ENCODE data around the gene UBE4A. TPM values are rescaled to one million over a fixed set of nuclear protein-coding genes. Genes with fewer than 3 reads are reported as not detected.

UBE4A gene, protein sequence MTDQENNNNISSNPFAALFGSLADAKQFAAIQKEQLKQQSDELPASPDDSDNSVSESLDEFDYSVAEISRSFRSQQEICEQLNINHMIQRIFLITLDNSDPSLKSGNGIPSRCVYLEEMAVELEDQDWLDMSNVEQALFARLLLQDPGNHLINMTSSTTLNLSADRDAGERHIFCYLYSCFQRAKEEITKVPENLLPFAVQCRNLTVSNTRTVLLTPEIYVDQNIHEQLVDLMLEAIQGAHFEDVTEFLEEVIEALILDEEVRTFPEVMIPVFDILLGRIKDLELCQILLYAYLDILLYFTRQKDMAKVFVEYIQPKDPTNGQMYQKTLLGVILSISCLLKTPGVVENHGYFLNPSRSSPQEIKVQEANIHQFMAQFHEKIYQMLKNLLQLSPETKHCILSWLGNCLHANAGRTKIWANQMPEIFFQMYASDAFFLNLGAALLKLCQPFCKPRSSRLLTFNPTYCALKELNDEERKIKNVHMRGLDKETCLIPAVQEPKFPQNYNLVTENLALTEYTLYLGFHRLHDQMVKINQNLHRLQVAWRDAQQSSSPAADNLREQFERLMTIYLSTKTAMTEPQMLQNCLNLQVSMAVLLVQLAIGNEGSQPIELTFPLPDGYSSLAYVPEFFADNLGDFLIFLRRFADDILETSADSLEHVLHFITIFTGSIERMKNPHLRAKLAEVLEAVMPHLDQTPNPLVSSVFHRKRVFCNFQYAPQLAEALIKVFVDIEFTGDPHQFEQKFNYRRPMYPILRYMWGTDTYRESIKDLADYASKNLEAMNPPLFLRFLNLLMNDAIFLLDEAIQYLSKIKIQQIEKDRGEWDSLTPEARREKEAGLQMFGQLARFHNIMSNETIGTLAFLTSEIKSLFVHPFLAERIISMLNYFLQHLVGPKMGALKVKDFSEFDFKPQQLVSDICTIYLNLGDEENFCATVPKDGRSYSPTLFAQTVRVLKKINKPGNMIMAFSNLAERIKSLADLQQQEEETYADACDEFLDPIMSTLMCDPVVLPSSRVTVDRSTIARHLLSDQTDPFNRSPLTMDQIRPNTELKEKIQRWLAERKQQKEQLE
- polyA plus RNA-seq (2013, experiment 1 of 2), result 21.1 TPM
- 20.0 TPM for polyA plus RNA-seq (2013, experiment 2 of 2)

DNA sequence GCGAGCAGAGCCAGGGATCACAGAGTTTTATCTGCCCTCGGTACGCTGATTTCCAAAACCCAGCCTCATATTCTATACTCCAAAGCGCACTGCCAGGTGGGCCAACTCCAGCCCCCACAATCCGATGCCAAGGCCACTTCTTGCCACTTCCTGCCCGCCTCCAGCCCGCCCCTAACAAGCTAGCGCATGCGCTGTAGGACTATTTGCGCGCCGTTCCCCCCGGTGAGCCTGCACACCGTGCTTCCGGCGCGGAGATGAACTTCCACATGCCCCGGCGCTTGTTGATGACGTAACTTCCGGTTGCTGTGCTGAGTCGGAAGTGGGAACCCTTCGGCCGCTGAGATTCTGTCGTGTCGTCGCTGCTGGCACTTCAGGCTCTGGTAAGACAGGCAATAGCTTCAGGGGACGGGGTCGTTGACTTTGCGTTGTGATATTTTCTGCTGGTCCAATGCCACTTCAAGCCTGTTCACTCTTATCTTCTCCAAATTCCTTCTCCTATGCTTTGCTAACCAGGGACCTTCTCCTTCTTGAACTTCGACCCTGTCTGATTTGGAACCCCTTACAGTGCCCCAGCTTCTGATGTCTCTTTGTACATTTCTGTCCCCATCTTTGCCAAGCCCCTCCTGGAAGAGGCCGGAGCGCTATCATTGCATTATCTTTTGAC lies at the start of gene UBE4A:
Gene UBE4A (plus strand): TSS at position 306 of the 664 bp plus-strand sequence. CDS start 5,481 bp downstream, outside the sequence.
- Histone ChIP-seq H3K9ac (ENCODE audit: low read depth, low read length) (peak within 1 kb of the TSS; percentile 77), H3K4me1 (ENCODE audit: insufficient read depth, low read length) (peaks cover 7% of the 10 kb centered on the region; the same call in 1 of the 2 replicates), H3K27me3 (ENCODE audit: insufficient read depth, low read length) (peaks cover 19% of the 10 kb centered on the region; the same call in 1 of the 2 replicates), H3K36me3 (ENCODE audit: insufficient read depth, low read length) (no peaks in the 10 kb centered on the region), H3K9me3 (ENCODE audit: insufficient read depth, low read depth, low read length) (0 out of 2 replicates have a peak, but pooled peaks cover 4% of the 10 kb centered on the region), H3K27ac (ENCODE audit: low read depth, low read length) (0 out of 2 replicates have a peak within 1 kb of the TSS, but pooled peaks have one; percentile 26), H3K4me3 (ENCODE audit: low read length) (peak within 1 kb of the TSS; percentile 94)
- 10% methylated on average over 33 of the region's 33 CpGs for WGBS

- WGBS, result 97% methylated on average over 3 of the region's 3 CpGs
- Histone ChIP-seq H3K36me3 (ENCODE audit: insufficient read depth, low read length) (no peaks in the 10 kb centered on the region), H3K9me3 (ENCODE audit: insufficient read depth, low read depth, low read length) (no peaks in the 10 kb centered on the region), H3K9ac (ENCODE audit: low read depth, low read length) (no peak overlapping the region), H3K27ac (ENCODE audit: low read depth, low read length) (no peak overlapping the region), H3K4me1 (ENCODE audit: insufficient read depth, low read length) (0 out of 2 replicates have a peak, but pooled peaks cover 3% of the 10 kb centered on the region), H3K4me3 (ENCODE audit: low read length) (no peak overlapping the region), H3K27me3 (ENCODE audit: insufficient read depth, low read length) (peaks cover 6% of the 10 kb centered on the region; the same call in 1 of the 2 replicates)
Measured at GRCh38 chr11:118310271-118310670, 49.1 kb upstream of the UBE4A start.

DNA sequence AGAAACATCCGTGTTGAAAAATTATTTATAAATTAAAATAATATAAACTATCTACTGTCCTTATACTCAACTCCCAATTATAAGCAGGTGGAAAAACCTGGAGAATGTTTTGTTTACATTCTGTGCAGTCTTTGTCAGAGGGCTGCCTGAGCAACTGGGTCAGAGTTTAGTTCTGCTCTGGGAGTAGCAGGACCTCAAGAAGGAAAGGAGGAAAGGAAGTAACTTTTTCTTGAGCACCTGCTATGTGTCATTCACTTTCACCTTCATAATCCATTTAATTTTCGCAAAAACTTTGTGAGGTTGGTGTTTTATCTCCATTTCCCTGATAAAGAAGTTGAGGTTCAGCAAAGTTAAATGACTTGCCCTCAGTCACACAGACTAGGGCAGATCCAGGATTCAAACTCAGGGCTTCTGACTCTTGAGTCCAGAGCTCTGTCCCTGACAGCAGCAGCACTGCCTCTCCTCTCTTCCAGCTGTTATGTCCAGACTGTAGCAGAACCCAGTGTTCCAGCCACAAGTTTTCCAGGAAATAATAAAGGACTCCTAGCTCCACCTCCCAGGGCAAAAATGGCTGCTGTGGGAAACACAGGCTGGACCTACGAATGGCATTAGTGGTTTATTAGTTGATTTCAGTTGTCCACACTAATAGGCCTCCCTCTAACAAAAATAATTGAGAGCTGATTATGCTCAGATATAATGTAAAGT lies 48.5 kb upstream of the UBE4A start:
- H3K27me3 ChIP-seq (ENCODE audit: insufficient read depth, low read length), result peaks cover 6% of the 10 kb centered on the region; the same call in 1 of the 2 replicates

GRCh38 chr11:118311518-118311917 lies 47.9 kb upstream of the UBE4A start:
- WGBS, result 78% methylated on average over 3 of the region's 4 CpGs

More for the DNA sequence above, 48.5 kb upstream of the UBE4A start:
- no peak overlapping the region for H3K4me3 ChIP-seq (ENCODE audit: low read length)
- H3K36me3 ChIP-seq (ENCODE audit: insufficient read depth, low read length), result no peaks in the 10 kb centered on the region
- no peak overlapping the region for H3K27ac ChIP-seq (ENCODE audit: low read depth, low read length)
- whole genome bisulfite sequencing, result no CpG with 5 or more reads among the region's 3 CpGs
- H3K4me1 ChIP-seq (ENCODE audit: insufficient read depth, low read length), result peaks cover 7% of the 10 kb centered on the region; the same call in 1 of the 2 replicates
- H3K9me3 ChIP-seq (ENCODE audit: insufficient read depth, low read depth, low read length), result no peaks in the 10 kb centered on the region
- no peak overlapping the region for H3K9ac ChIP-seq (ENCODE audit: low read depth, low read length)

GRCh38 chr11:118312328-118312727 lies 47.1 kb upstream of the UBE4A start:
- Histone ChIP-seq H3K4me3 (ENCODE audit: low read length) (no peak overlapping the region), H3K4me1 (ENCODE audit: insufficient read depth, low read length) (peaks cover 15% of the 10 kb centered on the region), H3K9me3 (ENCODE audit: insufficient read depth, low read depth, low read length) (no peaks in the 10 kb centered on the region), H3K27ac (ENCODE audit: low read depth, low read length) (no peak overlapping the region), H3K36me3 (ENCODE audit: insufficient read depth, low read length) (no peaks in the 10 kb centered on the region), H3K27me3 (ENCODE audit: insufficient read depth, low read length) (peaks cover 11% of the 10 kb centered on the region; the same call in 1 of the 2 replicates), H3K9ac (ENCODE audit: low read depth, low read length) (no peak overlapping the region)
- WGBS, result 95% methylated on average over 2 of the region's 2 CpGs

More at GRCh38 chr11:118311518-118311917, 47.9 kb upstream of the UBE4A start:
- Histone ChIP-seq H3K27ac (ENCODE audit: low read depth, low read length) (no peak overlapping the region), H3K4me1 (ENCODE audit: insufficient read depth, low read length) (peaks cover 13% of the 10 kb centered on the region), H3K27me3 (ENCODE audit: insufficient read depth, low read length) (peaks cover 6% of the 10 kb centered on the region; the same call in 1 of the 2 replicates), H3K9ac (ENCODE audit: low read depth, low read length) (no peak overlapping the region), H3K36me3 (ENCODE audit: insufficient read depth, low read length) (no peaks in the 10 kb centered on the region), H3K9me3 (ENCODE audit: insufficient read depth, low read depth, low read length) (no peaks in the 10 kb centered on the region), H3K4me3 (ENCODE audit: low read length) (no peak overlapping the region)

- Histone ChIP-seq H3K36me3 (ENCODE audit: insufficient read depth, low read length) (no peaks in the 10 kb centered on the region), H3K27me3 (ENCODE audit: insufficient read depth, low read length) (peaks cover 11% of the 10 kb centered on the region; the same call in 1 of the 2 replicates), H3K9ac (ENCODE audit: low read depth, low read length) (no peak overlapping the region), H3K4me3 (ENCODE audit: low read length) (no peak overlapping the region), H3K4me1 (ENCODE audit: insufficient read depth, low read length) (peaks cover 15% of the 10 kb centered on the region), H3K9me3 (ENCODE audit: insufficient read depth, low read depth, low read length) (no peaks in the 10 kb centered on the region), H3K27ac (ENCODE audit: low read depth, low read length) (no peak overlapping the region)
- 88% methylated on average over 2 of the region's 4 CpGs for WGBS
Measured at GRCh38 chr11:118313242-118313641, 46.2 kb upstream of the UBE4A start.

DNA sequence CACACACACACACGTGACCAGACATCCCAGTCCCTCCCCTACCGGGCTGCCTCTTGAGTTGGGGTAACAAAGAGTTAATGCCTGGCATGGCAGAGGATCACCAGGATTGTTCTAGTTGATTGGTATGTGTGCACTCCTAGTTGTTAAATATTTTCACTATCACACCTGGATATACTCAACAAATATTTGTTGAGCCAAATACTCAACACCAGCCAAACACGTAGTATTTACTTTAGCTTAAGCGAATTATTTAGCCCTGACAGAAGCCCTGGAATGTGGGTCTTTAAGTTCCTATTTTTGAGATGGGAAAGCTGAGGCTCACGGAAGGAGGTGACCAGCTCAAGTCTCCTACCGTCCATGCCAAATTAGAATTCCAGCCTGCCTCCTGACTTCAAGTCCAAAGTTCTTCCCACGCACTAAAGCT lies 44.4 kb upstream of the UBE4A start:
- H3K27ac ChIP-seq (ENCODE audit: low read depth, low read length), result no peak overlapping the region; the same call in 1 of the 2 replicates
- 57% methylated on average over 6 of the region's 7 CpGs for WGBS
- no peaks in the 10 kb centered on the region for H3K9me3 ChIP-seq (ENCODE audit: insufficient read depth, low read depth, low read length)
- peak overlapping the region; percentile 47 for H3K4me3 ChIP-seq (ENCODE audit: low read length)
- H3K36me3 ChIP-seq (ENCODE audit: insufficient read depth, low read length), result no peaks in the 10 kb centered on the region
- peaks cover 15% of the 10 kb centered on the region for H3K4me1 ChIP-seq (ENCODE audit: insufficient read depth, low read length)
- H3K9ac ChIP-seq (ENCODE audit: low read depth, low read length), result no peak overlapping the region
- H3K27me3 ChIP-seq (ENCODE audit: insufficient read depth, low read length), result peaks cover 11% of the 10 kb centered on the region; the same call in 1 of the 2 replicates

DNA sequence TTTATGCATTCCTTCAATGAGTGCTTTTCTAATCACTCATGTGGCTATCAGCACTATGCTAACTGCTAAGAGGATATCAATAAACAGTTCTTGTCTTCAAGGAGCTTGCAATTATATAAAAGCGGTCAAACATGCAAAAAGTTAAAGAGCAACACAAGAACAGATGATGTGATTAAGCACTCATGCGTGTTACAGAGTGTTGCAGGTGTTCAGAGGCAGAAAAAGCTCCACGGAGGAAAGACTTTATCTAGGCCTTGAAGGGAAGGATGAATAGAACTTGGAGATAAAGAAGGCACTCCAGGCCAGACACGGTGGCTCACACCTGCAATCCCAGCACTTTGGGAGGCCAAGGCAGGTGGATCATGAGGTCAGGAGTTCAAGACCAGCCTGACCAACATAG lies 41.3 kb upstream of the UBE4A start:
- Histone ChIP-seq H3K27ac (ENCODE audit: low read depth, low read length) (no peak overlapping the region), H3K9ac (ENCODE audit: low read depth, low read length) (no peak overlapping the region), H3K27me3 (ENCODE audit: insufficient read depth, low read length) (peaks cover 11% of the 10 kb centered on the region; the same call in 1 of the 2 replicates), H3K36me3 (ENCODE audit: insufficient read depth, low read length) (no peaks in the 10 kb centered on the region), H3K4me1 (ENCODE audit: insufficient read depth, low read length) (peaks cover 21% of the 10 kb centered on the region), H3K4me3 (ENCODE audit: low read length) (no peak overlapping the region), H3K9me3 (ENCODE audit: insufficient read depth, low read depth, low read length) (no peaks in the 10 kb centered on the region)
- WGBS, result 94% methylated on average over 4 of the region's 4 CpGs

DNA sequence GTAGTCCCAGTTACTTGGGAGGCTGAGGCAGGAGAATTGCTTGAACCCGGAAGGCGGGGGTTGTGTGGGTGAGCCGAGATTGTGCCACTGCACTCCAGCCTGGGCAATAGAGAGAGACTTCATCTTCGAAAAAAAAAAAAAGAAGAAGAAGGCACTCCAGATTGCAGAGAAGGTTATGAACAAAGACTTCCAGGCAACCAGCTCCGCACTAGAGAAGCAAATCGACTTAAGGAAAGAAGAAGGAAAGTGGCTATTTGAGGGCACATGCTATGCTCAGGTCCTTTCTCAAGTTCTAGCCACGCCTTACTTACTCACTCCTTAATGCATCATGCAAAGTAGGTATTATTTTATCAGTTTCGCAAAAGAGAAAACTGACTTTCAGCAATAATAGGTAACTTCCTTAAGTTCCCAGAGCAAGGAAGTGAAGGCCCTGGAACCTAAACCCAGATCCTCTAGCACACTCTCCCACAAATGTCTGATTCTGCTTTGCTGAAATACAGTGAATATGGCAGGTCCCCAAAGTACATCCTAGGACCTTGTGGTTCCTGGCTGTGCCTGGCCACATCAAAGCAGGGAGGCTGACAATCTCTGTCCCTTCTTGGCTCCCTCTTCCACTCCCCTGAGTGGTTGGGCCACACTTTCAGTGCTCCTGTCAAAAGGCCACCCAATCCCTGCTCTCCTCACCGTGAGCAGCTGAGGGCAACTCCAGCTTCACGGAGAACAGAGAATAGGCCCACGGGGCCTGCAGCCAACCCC lies 40.6 kb upstream of the UBE4A start:
- H3K9ac ChIP-seq (ENCODE audit: low read depth, low read length), result no peak overlapping the region
- no peak overlapping the region for H3K4me3 ChIP-seq (ENCODE audit: low read length)
- H3K36me3 ChIP-seq (ENCODE audit: insufficient read depth, low read length), result no peaks in the 10 kb centered on the region
- H3K4me1 ChIP-seq (ENCODE audit: insufficient read depth, low read length), result peaks cover 21% of the 10 kb centered on the region
- peaks cover 11% of the 10 kb centered on the region; the same call in 1 of the 2 replicates for H3K27me3 ChIP-seq (ENCODE audit: insufficient read depth, low read length)
- WGBS, result 94% methylated on average over 11 of the region's 11 CpGs
- no peaks in the 10 kb centered on the region for H3K9me3 ChIP-seq (ENCODE audit: insufficient read depth, low read depth, low read length)
- H3K27ac ChIP-seq (ENCODE audit: low read depth, low read length), result no peak overlapping the region

Measured in HUES64 (cell line).